K562 (cell line): Measurements from ENCODE around the gene PRPSAP2. TPM values are rescaled to one million over a fixed set of nuclear protein-coding genes. Genes with fewer than 3 reads are reported as not detected.

ENCODE experiments used
- ATAC-seq: fragments of 200-7000 bp; cut with Tn5 transposase; 3 replicates; pipeline ENCODE4 v1.9.1; 2020; ENCODE audit warnings: moderate library complexity
- BruUV-seq: library from RNA; stranded (reverse); fragments of 400-500 nt; replicated peaks from 2 replicates; lab custom pipeline; 2021; lab: Mats Ljungman, UMichigan
- CTCF ChIA-PET: fragments of 300-600 bp; formaldehyde crosslinking; extraction: SDS; loops from one replicate; lab custom pipeline; 2021; ENCODE audit warnings: low intra/inter-chr PET ratio; lab: Yijun Ruan, JAX
- POLR2A ChIA-PET: fragments of 300-600, 350-650 bp; sonication (Branson Sonifier 250); formaldehyde crosslinking; extraction: SDS; loops from one replicate; lab custom pipeline; 2021; ENCODE audit warnings: antibody characterized with exemption, inconsistent platforms; lab: Yijun Ruan, JAX
- DNase-seq, 4 experiments: peaks; one replicate each; pipeline versions ENCODE4 v3.0.0 to v3.0.0-alpha.2; 2011 to 2018; ENCODE audit warnings: low spot score in 3 of 4, mixed read lengths in 3 of 4; ENCODE audit errors: extremely low read depth in 1 of 4
- FAIRE-seq: peaks from 2 replicates; lab custom pipeline; 2011; peaks lifted over from hg19 to GRCh38; lab: Jason Lieb, UNC
- H2AFZ ChIP-seq: 2 replicates; pipeline ENCODE4 v1.6.0; 2011; ENCODE audit warnings: low read depth, low read length, control low read depth, inconsistent platforms
- H3K27ac ChIP-seq: fragments of 200-600 bp; 3 replicates; pipeline ENCODE4 v1.8.0; 2011; ENCODE audit warnings: low read depth, mild to moderate bottlenecking, control low read depth, inconsistent platforms, low read length, moderate library complexity, mixed read lengths; ENCODE audit errors: extremely low read depth
- H3K27me3 ChIP-seq, 2 experiments: fragments of 300-600 bp in 1 of 2; 2 replicates in 1 of 2; 3 replicates in 1 of 2; pipeline versions ENCODE4 v1.6.0 to v1.8.0; 2011; ENCODE audit warnings: inconsistent platforms in 2 of 2, low read length in 2 of 2, mild to moderate bottlenecking in 1 of 2, mixed read lengths in 1 of 2, moderate library complexity in 1 of 2; ENCODE audit not compliant: control insufficient read depth in 2 of 2, insufficient read depth in 2 of 2
- H3K36me3 ChIP-seq: fragments of 300-600 bp; 3 replicates; pipeline ENCODE4 v1.8.0; 2011; ENCODE audit warnings: mild to moderate bottlenecking, low read length, inconsistent platforms; ENCODE audit not compliant: control insufficient read depth, insufficient read depth
- H3K4me1 ChIP-seq, 2 experiments: fragments of 200-600 bp in 1 of 2; replicated peaks in 1 of 2; 2 replicates in 1 of 2; 3 replicates in 1 of 2; pipeline versions ENCODE4 v1.5.1 to v1.8.0; 2011; ENCODE audit warnings: inconsistent platforms in 2 of 2, low read length in 2 of 2, mild to moderate bottlenecking in 1 of 2, mixed read lengths in 1 of 2, moderate library complexity in 1 of 2; ENCODE audit not compliant: control insufficient read depth in 2 of 2, insufficient read depth in 2 of 2
- H3K4me2 ChIP-seq: 2 replicates; pipeline ENCODE4 v1.6.1; 2011; ENCODE audit warnings: low read length, control low read depth, inconsistent platforms, mixed read lengths; ENCODE audit not compliant: insufficient read depth
- H3K4me3 ChIP-seq: fragments of 200-600 bp; sonication (generic), shearing (Covaris generic); 2 replicates; pipeline ENCODE4 v1.5.1; 2016; ENCODE audit warnings: control low read depth, inconsistent platforms
- H3K79me2 ChIP-seq: fragments of 200-600 bp; 3 replicates; pipeline ENCODE4 v1.8.0; 2011; ENCODE audit warnings: low read length, inconsistent platforms; ENCODE audit not compliant: control insufficient read depth, insufficient read depth
- H3K9ac ChIP-seq, 2 experiments: 2 replicates each; pipeline versions ENCODE4 v1.6.0 to v1.6.1; 2011; ENCODE audit warnings: low read depth in 2 of 2, low read length in 2 of 2, control low read depth in 1 of 2, inconsistent platforms in 1 of 2, mild to moderate bottlenecking in 1 of 2, mixed read lengths in 1 of 2; ENCODE audit not compliant: insufficient read depth in 1 of 2
- H3K9me1 ChIP-seq: one replicate; pipeline ENCODE4 v1.6.0; 2011; ENCODE audit warnings: inconsistent platforms, mild to moderate bottlenecking, low read length, moderate library complexity; ENCODE audit not compliant: control insufficient read depth, insufficient read depth
- H3K9me3 ChIP-seq: replicated peaks from 2 replicates; pipeline ENCODE4 v1.5.1; 2011; ENCODE audit warnings: low read depth, low read length, inconsistent platforms; ENCODE audit not compliant: control insufficient read depth, insufficient read depth
- H4K20me1 ChIP-seq: replicated peaks from 2 replicates; pipeline ENCODE4 v1.6.1; 2011; ENCODE audit warnings: low read length, inconsistent platforms, mixed read lengths; ENCODE audit not compliant: control insufficient read depth, insufficient read depth
- CREB3 ChIP-seq: fragments of 450-650 bp; conservative IDR thresholded peaks from 2 replicates; pipeline ENCODE4 v1.6.1; 2016; ENCODE audit warnings: missing genetic modification characterization, low read depth, mild to moderate bottlenecking, missing compliant biosample characterization, moderate library complexity
- SMARCA4 ChIP-seq: fragments of 450-650 bp; IDR thresholded peaks from 2 replicates; pipeline ENCODE4 v1.6.1; 2016
- ZBTB5 ChIP-seq: fragments of 450-650 bp; IDR thresholded peaks from 2 replicates; pipeline ENCODE4 v1.6.1; 2017; ENCODE audit warnings: antibody characterized with exemption
- ZNF24 ChIP-seq: fragments of 450-650 bp; IDR thresholded peaks from 2 replicates; pipeline ENCODE4 v1.6.1; 2016
- WGBS: fragments of 100-300 bp; shearing (Covaris generic); methylation state at CpG from one replicate; pipeline ENCODE4 v1.1.6; 2016; ENCODE audit warnings: low coverage, mixed read lengths; ENCODE audit not compliant: insufficient coverage; ENCODE audit errors: missing lambda C conversion rate; 5-methylcytosine and 5-hydroxymethylcytosine counted together
- in situ Hi-C: fragments of 300-500 bp; cut with MboI; formaldehyde crosslinking; loops from 4 replicates; pipeline ENCODE4 v1.15.0; 2018; ENCODE audit warnings: inconsistent platforms, mixed read lengths
- intact Hi-C: fragments of 100-400 bp; cut with micrococcal nuclease; formaldehyde crosslinking; loops from 2 replicates; pipeline ENCODE4 v1.14.2; 2022
- polyA plus RNA-seq, 8 experiments: library from polyadenylated mRNA; depleted of rRNA in 4 of 8; stranded (reverse) in 5 of 8; unstranded in 3 of 8; fragments of >200 nt; fragmentation: Nextera tagmentation in 2 of 8; fragmentation: Illumina TruSeq in 1 of 8; extraction: Ambion mirVana in 2 of 8; extraction: Trizol in 1 of 8; gene quantifications; 2 replicates each; pipeline versions ENCODE4 v1.2.1 to v1.2.3, GENCODE V29; 2011 to 2014; ENCODE audit warnings: inconsistent platforms in 1 of 8, missing spikeins in 1 of 8
- total RNA-seq, 7 experiments: library from RNA; depleted of rRNA in 6 of 7; stranded (reverse); fragments of >200 nt in 6 of 7; fragmentation: Illumina TruSeq in 2 of 7; extraction: Trizol in 2 of 7; gene quantifications; 2 replicates each; pipeline versions ENCODE4 v1.2.1 to v1.2.3, GENCODE V29; 2011 to 2021; ENCODE audit warnings: low replicate concordance in 1 of 7

PRPSAP2 gene
- total and polyA plus RNA-seq, 9 of the 15 experiments (the other 6 are each of a cell fraction or from before 2014, with no cell fraction given), result 15.5 to 56.7 (median 35.7) TPM

GRCh38 chr17:18910326-18910725 is 52.4 kb downstream of the PRPSAP2 start:
- FAIRE-seq, result no peak
- ATAC-seq, result no peak
- Histone ChIP-seq H3K36me3 (peaks cover 43% of the 10 kb centered on the region), H3K27me3 (no peaks in the 10 kb centered on the region), H3K4me3 (no peak overlapping the region), H3K9me1 (no peaks in the 10 kb centered on the region), H3K4me1 (no peaks in the 10 kb centered on the region), H3K4me2 (no peak overlapping the region), H2AFZ (no peak overlapping the region), H3K9ac (no peak overlapping the region), H3K79me2 (no peaks in the 10 kb centered on the region), H3K9me3 (no peaks in the 10 kb centered on the region), H3K27ac (no peak overlapping the region), H4K20me1 (no peaks in the 10 kb centered on the region)
- in situ Hi-C loops (no loop called here), intact Hi-C loops (no loop called here)
- no peak for DNase-seq
- ChIA-PET POLR2A (no interaction called here), CTCF (no interaction called here)
- no peak for TF ChIP-seq SMARCA4
- WGBS, result 77% methylated on average over 3 of the region's 5 CpGs
- BruUV-seq, result no TSS peak

- no peak for ATAC-seq
- Histone ChIP-seq H3K9me1 (no peaks in the 10 kb centered on the region), H3K4me2 (no peak overlapping the region), H3K4me1 (no peaks in the 10 kb centered on the region), H3K27ac (no peak overlapping the region), H2AFZ (no peak overlapping the region), H3K4me3 (no peak overlapping the region), H3K36me3 (peaks cover 46% of the 10 kb centered on the region), H3K79me2 (no peaks in the 10 kb centered on the region), H3K9ac (no peak overlapping the region), H3K27me3 (no peaks in the 10 kb centered on the region), H4K20me1 (no peaks in the 10 kb centered on the region), H3K9me3 (no peaks in the 10 kb centered on the region)
- BruUV-seq, result no TSS peak
- no peak for DNase-seq
- WGBS, result 98% methylated on average over 6 of the region's 6 CpGs
- intact Hi-C loops, result no loop called here
- ChIA-PET POLR2A (no interaction called here), CTCF (no interaction called here)
- in situ Hi-C loops, result no loop called here
- TF ChIP-seq ZBTB5, result no peak
- no peak for TF ChIP-seq CREB3 (tag)
- no peak for TF ChIP-seq ZNF24
- FAIRE-seq, result no peak
These were observed 53.0 kb downstream of the PRPSAP2 start for GRCh38 chr17:18910881-18911280.
